AG10803 (cell line): ENCODE data around the gene CD276.

Experiments
- DNase-seq: peaks from one replicate; pipeline ENCODE4 v3.0.0; 2010; ENCODE audit warnings: low read depth
- H3K4me3 ChIP-seq: 2 replicates; pipeline ENCODE4 v1.5.1; 2011; ENCODE audit warnings: mild to moderate bottlenecking, low read length, control low read depth
- CTCF ChIP-seq: conservative IDR thresholded peaks from 2 replicates; pipeline ENCODE4 v1.5.1; 2011; ENCODE audit warnings: mild to moderate bottlenecking, low read length, control low read depth, inconsistent platforms

CD276 gene

DNA sequence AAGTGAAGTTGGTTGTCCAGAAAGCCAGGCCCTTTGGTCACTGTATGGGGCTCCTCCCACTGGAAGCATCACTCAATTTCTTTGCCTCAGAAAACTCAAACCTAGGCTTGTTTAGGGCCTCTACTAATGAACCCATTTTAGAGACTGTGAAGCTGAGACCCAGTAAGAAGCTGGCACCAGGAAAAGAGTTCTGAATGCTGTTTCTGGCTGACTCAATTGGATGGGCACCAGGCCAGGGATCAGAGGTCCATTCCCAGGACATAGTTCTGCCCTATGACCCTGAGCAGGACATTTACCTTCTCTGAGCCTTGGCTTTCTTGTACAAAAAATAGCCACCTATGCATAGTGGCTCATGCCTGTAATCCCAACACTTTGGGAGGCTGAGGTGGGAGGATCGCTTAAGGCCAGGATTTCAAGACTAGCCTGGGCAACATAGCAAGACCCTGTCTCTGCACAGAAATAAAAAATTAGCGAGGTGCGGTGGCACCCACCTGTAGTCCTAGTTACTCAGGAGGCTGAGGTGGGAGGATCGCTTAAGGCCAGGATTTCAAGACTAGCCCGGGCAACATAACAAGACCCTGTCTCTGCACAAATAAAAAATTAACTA lies 30.6 kb downstream of the CD276 start:
- no peak for TF ChIP-seq CTCF
- no peak for DNase-seq
- no peak overlapping the region for H3K4me3 ChIP-seq

DNA sequence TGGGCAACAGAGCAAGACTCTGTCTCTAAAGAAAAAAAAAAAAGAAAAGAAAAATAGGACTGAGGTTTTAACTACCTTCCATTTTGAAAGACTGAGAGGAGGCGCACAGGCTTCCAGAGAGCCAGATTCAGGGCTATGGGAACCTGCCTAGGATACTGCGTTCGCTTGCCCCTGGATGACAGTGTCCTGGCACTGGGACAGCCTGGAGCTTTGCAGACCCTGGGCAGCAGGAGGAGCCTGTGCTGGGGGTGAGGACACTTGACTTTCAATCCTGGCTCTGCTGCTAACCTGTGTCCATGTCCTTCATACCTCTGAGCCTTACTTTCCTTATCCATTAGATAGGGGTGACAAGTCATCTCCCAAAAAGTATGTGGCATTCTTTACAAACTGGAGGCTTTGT lies 31.2 kb downstream of the CD276 start:
- no peak overlapping the region for H3K4me3 ChIP-seq
- TF ChIP-seq CTCF: no peak
- no peak for DNase-seq

DNA sequence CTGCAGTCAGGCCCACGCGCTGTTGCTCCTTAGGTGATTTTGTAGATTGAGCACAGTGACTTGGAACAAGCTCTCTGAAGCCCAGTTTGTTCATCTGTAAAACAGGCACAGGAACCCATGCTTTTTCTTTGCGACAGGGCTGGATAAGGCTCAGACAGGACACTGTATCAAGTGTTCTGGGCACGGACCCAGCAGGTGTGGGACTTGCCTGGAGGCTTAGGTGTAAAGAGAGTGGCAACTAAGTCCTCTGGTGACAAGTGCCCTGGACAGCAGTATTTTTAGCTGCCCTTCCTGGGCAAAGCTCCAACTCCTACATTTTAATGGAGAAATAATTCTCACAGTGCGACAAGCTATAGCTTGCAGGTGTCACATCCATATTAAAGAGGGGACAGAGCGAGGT lies 32.2 kb downstream of the CD276 start:
- no peak for TF ChIP-seq CTCF
- DNase-seq: no peak
- H3K4me3 ChIP-seq: no peak overlapping the region

GRCh38 chr15:73717206-73717605 lies 33.0 kb downstream of the CD276 start:
- no peak for DNase-seq
- no peak overlapping the region for H3K4me3 ChIP-seq
- TF ChIP-seq CTCF: no peak

- peak; percentile 8; the same call in 1 of the 2 replicates for TF ChIP-seq CTCF
- DNase-seq: no peak
Observed at GRCh38 chr15:73717802-73718201, 33.6 kb downstream of the CD276 start.

GRCh38 chr15:73718694-73719093 lies 34.5 kb downstream of the CD276 start:
- no peak overlapping the region for H3K4me3 ChIP-seq
- no peak for TF ChIP-seq CTCF
- no peak for DNase-seq

More at GRCh38 chr15:73717802-73718201, 33.6 kb downstream of the CD276 start:
- no peak overlapping the region for H3K4me3 ChIP-seq

DNA sequence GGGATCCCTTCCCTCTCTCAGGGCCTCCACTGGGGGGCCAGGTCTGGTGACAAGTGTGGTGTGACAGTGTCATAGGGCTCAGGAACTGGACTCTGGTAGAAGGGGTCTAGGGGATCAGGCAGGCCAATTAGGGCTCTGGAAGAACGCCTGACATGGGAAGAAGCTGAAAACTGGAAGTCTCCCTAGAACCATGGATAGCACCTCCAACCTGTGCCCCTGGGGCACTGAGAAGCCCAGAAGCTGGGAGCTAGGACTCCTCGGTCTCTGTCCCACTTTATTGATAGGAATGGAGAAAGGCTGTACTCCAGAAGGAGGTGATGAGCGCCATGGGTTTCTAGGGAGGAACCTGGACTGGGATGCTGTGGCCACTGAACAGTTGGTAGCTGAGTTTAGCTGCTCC lies 38.2 kb downstream of the CD276 start:
- TF ChIP-seq CTCF: no peak
- no peak for DNase-seq
- H3K4me3 ChIP-seq: no peak overlapping the region
